Measurements from ENCODE around the gene ELMOD1.

ELMOD1 gene

DNA sequence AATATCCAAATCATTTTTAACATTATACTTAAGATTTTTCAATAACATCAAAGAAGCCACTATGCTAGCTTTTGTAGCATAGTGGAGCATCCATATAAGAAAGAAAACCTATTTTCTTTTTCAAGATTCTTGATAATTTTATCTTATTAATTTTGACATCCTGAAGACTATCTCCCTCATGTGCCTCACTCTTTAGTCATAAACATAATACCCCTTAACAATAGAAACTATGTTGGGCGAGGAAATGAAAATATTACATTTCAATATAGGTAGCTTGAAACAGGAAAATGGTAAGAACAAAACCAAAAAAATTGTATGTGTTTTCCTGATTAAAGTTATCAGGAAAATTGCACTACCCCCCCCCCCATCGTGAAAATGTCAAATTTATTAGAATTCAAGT, 40.1 kb downstream of the ELMOD1 start:
- WGBS (ENCODE audit: insufficient coverage) = no CpG with 5 or more reads among the region's 2 CpGs
- no peak overlapping the region for H3K27ac ChIP-seq (ENCODE audit: insufficient read depth in 1 of 2, low read depth in 1 of 2, low read length in 2 of 2, poor library complexity in 1 of 2, severe bottlenecking in 2 of 2)
- no peaks in the 10 kb centered on the region for H3K4me1 ChIP-seq (ENCODE audit: control extremely low read depth in 1 of 4, control insufficient read depth in 4 of 4, insufficient read depth in 4 of 4, low read length in 3 of 4)
- no peak overlapping the region for H3K4me3 ChIP-seq (ENCODE audit: control insufficient read depth in 1 of 7, extremely low read depth in 1 of 7, insufficient read depth in 4 of 7, low read depth in 2 of 7, low read length in 6 of 7)
- ChIA-PET CTCF (no interaction called here), POLR2A (no interaction called here)
- no peaks in the 10 kb centered on the region for H3K9me3 ChIP-seq (ENCODE audit: control extremely low read depth in 1 of 5, control insufficient read depth in 4 of 5, insufficient read depth in 2 of 5, low read depth in 1 of 5, low read length in 4 of 5)
- H3K27me3 ChIP-seq (replicated peaks in 2 of 5; ENCODE audit: control insufficient read depth in 4 of 5, insufficient read depth in 5 of 5, low read length in 4 of 5) = peaks cover 3 to 38% (median 15%) of the 10 kb centered on the region in 5 experiments
- no peak for DNase-seq
- H3K36me3 ChIP-seq (ENCODE audit: control insufficient read depth in 4 of 4, insufficient read depth in 4 of 4, low read length in 3 of 4) = no peaks in the 10 kb centered on the region

DNA sequence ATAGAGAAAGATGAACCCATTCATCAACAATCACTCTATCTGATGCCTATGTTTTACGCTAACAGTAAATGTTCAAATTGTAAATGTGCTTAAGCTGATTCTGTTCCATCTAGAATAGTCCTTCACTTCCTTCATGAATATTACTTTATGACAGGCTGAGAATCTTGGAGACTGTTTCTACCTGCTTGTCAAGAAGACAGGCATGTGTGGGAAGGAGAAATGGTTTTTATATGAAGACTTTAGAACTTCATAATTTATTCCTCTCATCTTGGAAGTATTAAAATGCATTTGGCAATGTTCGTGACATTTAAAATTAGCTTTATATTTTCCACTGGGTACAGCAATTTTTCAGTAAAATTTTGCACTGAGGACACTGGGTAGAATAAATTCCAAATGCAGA, 41.0 kb downstream of the ELMOD1 start:
- DNase-seq = no peak
- no peak overlapping the region for H3K27ac ChIP-seq (ENCODE audit: insufficient read depth in 1 of 2, low read depth in 1 of 2, low read length in 2 of 2, poor library complexity in 1 of 2, severe bottlenecking in 2 of 2)
- peaks cover 3 to 33% (median 10%) of the 10 kb centered on the region in 5 experiments for H3K27me3 ChIP-seq (replicated peaks in 2 of 5; ENCODE audit: control insufficient read depth in 4 of 5, insufficient read depth in 5 of 5, low read length in 4 of 5)
- no peaks in the 10 kb centered on the region for H3K36me3 ChIP-seq (ENCODE audit: control insufficient read depth in 4 of 4, insufficient read depth in 4 of 4, low read length in 3 of 4)
- no CpG with 5 or more reads among the region's 2 CpGs for WGBS (ENCODE audit: insufficient coverage)
- H3K4me1 ChIP-seq (ENCODE audit: control extremely low read depth in 1 of 4, control insufficient read depth in 4 of 4, insufficient read depth in 4 of 4, low read length in 3 of 4) = no peaks in the 10 kb centered on the region
- ChIA-PET CTCF (interaction anchor here (1.1 kb wide), 1 partner anchor 19 kb away, joined by 3 read pairs; no protein-coding TSS in a partner anchor), POLR2A (no interaction called here)
- no peak overlapping the region for H3K4me3 ChIP-seq (ENCODE audit: control insufficient read depth in 1 of 7, extremely low read depth in 1 of 7, insufficient read depth in 4 of 7, low read depth in 2 of 7, low read length in 6 of 7)
- H3K9me3 ChIP-seq (ENCODE audit: control extremely low read depth in 1 of 5, control insufficient read depth in 4 of 5, insufficient read depth in 2 of 5, low read depth in 1 of 5, low read length in 4 of 5) = no peaks in the 10 kb centered on the region

DNA sequence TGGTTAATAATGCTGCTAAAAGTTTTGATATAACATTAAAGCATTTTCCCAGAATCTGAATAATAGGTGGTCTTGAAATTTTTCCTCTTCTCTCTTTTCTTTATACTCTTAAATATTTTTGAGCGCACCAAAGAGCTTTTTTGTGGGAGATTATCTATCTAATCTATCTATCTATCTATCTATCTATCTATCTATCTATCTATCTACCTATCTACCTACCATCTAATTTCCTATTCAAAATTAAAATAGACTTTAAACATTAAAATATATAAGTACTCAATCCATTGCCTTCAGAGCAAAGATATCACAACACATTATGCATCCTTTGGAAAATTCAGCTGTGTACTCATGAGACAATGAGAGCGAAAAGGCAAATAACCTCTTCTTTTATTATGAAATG, 55.8 kb downstream of the ELMOD1 start:
- no peak overlapping the region for H3K4me3 ChIP-seq (ENCODE audit: control insufficient read depth in 1 of 7, extremely low read depth in 1 of 7, insufficient read depth in 4 of 7, low read depth in 2 of 7, low read length in 6 of 7)
- no peaks in the 10 kb centered on the region for H3K36me3 ChIP-seq (ENCODE audit: control insufficient read depth in 4 of 4, insufficient read depth in 4 of 4, low read length in 3 of 4)
- peaks cover 2 to 13% (median 5%) of the 10 kb centered on the region in 5 experiments for H3K27me3 ChIP-seq (replicated peaks in 2 of 5; ENCODE audit: control insufficient read depth in 4 of 5, insufficient read depth in 5 of 5, low read length in 4 of 5)
- CTCF ChIA-PET = interaction anchor here (0.6 kb wide), 1 partner anchor 215 kb away, joined by 3 read pairs; no protein-coding TSS in a partner anchor
- no peak overlapping the region for H3K27ac ChIP-seq (ENCODE audit: insufficient read depth in 1 of 2, low read depth in 1 of 2, low read length in 2 of 2, poor library complexity in 1 of 2, severe bottlenecking in 2 of 2)
- POLR2A ChIA-PET = no interaction called here
- no peaks in the 10 kb centered on the region for H3K9me3 ChIP-seq (ENCODE audit: control extremely low read depth in 1 of 5, control insufficient read depth in 4 of 5, insufficient read depth in 2 of 5, low read depth in 1 of 5, low read length in 4 of 5)
- no peaks in the 10 kb centered on the region for H3K4me1 ChIP-seq (ENCODE audit: control extremely low read depth in 1 of 4, control insufficient read depth in 4 of 4, insufficient read depth in 4 of 4, low read length in 3 of 4)
- DNase-seq = no peak
- no CpG with 5 or more reads among the region's 2 CpGs for whole genome bisulfite sequencing (ENCODE audit: insufficient coverage)

DNA sequence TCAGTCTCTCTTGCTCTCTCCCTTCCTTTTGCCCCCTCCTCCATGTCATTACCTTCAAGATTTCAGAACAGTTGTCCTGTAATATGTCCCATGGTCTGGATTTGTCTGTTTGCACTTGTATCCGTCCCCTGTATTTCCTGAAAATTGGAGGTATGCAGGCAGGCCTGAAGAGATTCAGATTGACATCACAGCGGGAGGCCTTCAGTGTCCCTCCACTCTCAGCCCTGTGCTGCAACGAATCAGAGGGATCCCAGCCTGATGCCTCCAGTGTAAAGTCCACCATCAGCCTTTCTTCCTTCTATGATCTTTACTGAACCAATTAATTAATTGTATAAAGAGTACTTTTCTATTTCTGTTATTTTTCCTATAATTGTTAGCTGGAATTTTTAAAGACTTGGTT, 57.3 kb downstream of the ELMOD1 start:
- Histone ChIP-seq H3K27ac (ENCODE audit: insufficient read depth in 1 of 2, low read depth in 1 of 2, low read length in 2 of 2, poor library complexity in 1 of 2, severe bottlenecking in 2 of 2) (no peak overlapping the region), H3K4me1 (ENCODE audit: control extremely low read depth in 1 of 4, control insufficient read depth in 4 of 4, insufficient read depth in 4 of 4, low read length in 3 of 4) (no peaks in the 10 kb centered on the region), H3K9me3 (ENCODE audit: control extremely low read depth in 1 of 5, control insufficient read depth in 4 of 5, insufficient read depth in 2 of 5, low read depth in 1 of 5, low read length in 4 of 5) (no peaks in the 10 kb centered on the region), H3K27me3 (replicated peaks in 2 of 5; ENCODE audit: control insufficient read depth in 4 of 5, insufficient read depth in 5 of 5, low read length in 4 of 5) (peaks cover 2 to 13% (median 5%) of the 10 kb centered on the region in 5 experiments), H3K36me3 (ENCODE audit: control insufficient read depth in 4 of 4, insufficient read depth in 4 of 4, low read length in 3 of 4) (no peaks in the 10 kb centered on the region), H3K4me3 (ENCODE audit: control insufficient read depth in 1 of 7, extremely low read depth in 1 of 7, insufficient read depth in 4 of 7, low read depth in 2 of 7, low read length in 6 of 7) (no peak overlapping the region)
- POLR2A ChIA-PET = no interaction called here
- no peak for DNase-seq
- 100% methylated on average over 1 of the region's 3 CpGs for WGBS (ENCODE audit: insufficient coverage)
- CTCF ChIA-PET = no interaction called here

DNA sequence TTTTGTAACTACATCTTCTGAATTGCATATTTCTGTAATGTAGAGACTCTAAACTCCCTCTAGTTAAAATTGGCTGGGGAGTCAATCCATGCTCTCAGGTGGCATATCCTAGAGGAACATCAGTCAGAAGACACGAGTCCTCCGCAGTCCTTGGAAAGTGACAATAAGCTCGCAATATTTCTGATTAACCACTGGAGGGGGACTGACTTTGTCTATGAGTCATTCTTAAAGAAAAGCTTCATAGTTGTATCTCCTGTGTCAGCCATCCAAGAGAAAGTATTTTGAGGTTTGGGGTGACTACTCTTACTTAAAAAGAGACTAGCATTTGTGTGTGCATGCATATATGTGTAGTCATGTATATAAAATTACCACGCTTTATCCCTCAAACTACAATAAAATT, 60.7 kb downstream of the ELMOD1 start:
- Histone ChIP-seq H3K4me1 (ENCODE audit: control extremely low read depth in 1 of 4, control insufficient read depth in 4 of 4, insufficient read depth in 4 of 4, low read length in 3 of 4) (peaks cover 0 to 6% (median 1%) of the 10 kb centered on the region in 4 experiments), H3K27me3 (replicated peaks in 2 of 5; ENCODE audit: control insufficient read depth in 4 of 5, insufficient read depth in 5 of 5, low read length in 4 of 5) (peaks cover 2 to 13% (median 5%) of the 10 kb centered on the region in 5 experiments), H3K36me3 (ENCODE audit: control insufficient read depth in 4 of 4, insufficient read depth in 4 of 4, low read length in 3 of 4) (no peaks in the 10 kb centered on the region), H3K27ac (ENCODE audit: insufficient read depth in 1 of 2, low read depth in 1 of 2, low read length in 2 of 2, poor library complexity in 1 of 2, severe bottlenecking in 2 of 2) (no peak overlapping the region), H3K9me3 (ENCODE audit: control extremely low read depth in 1 of 5, control insufficient read depth in 4 of 5, insufficient read depth in 2 of 5, low read depth in 1 of 5, low read length in 4 of 5) (no peaks in the 10 kb centered on the region), H3K4me3 (ENCODE audit: control insufficient read depth in 1 of 7, extremely low read depth in 1 of 7, insufficient read depth in 4 of 7, low read depth in 2 of 7, low read length in 6 of 7) (no peak overlapping the region)
- WGBS (ENCODE audit: insufficient coverage) = 87% methylated on average over 3 of the region's 4 CpGs
- POLR2A ChIA-PET = no interaction called here
- DNase-seq = peak in 2 of 3 donors; percentile 13 to 17
- CTCF ChIA-PET = interaction anchor here (0.7 to 2.4 kb wide), 4 partner anchors 19 to 88 kb away, joined by 3 to 5 read pairs (median 4); no protein-coding TSS in a partner anchor

DNA sequence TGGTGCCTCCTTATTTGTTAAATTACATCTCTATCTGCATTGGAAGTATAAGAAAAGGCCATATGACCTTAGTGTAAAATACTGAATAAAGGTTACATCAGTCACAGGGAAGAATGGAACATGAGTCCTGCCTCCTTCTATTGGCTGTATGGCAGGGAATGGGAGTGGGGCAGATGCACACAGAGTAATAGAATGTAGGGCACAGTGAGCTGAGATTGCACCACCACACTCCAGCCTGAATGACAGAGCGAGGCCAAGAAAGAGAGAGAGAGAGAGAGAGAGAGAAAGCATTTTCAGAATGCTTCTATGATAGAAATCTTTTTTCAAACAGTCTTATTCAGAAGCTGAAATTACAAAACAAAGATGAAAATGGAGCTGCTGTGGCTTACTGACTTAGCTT, 62.1 kb downstream of the ELMOD1 start:
- DNase-seq = no peak
- Histone ChIP-seq H3K27ac (ENCODE audit: insufficient read depth in 1 of 2, low read depth in 1 of 2, low read length in 2 of 2, poor library complexity in 1 of 2, severe bottlenecking in 2 of 2) (no peak overlapping the region), H3K9me3 (ENCODE audit: control extremely low read depth in 1 of 5, control insufficient read depth in 4 of 5, insufficient read depth in 2 of 5, low read depth in 1 of 5, low read length in 4 of 5) (no peaks in the 10 kb centered on the region), H3K36me3 (ENCODE audit: control insufficient read depth in 4 of 4, insufficient read depth in 4 of 4, low read length in 3 of 4) (no peaks in the 10 kb centered on the region), H3K4me3 (ENCODE audit: control insufficient read depth in 1 of 7, extremely low read depth in 1 of 7, insufficient read depth in 4 of 7, low read depth in 2 of 7, low read length in 6 of 7) (no peak overlapping the region), H3K4me1 (ENCODE audit: control extremely low read depth in 1 of 4, control insufficient read depth in 4 of 4, insufficient read depth in 4 of 4, low read length in 3 of 4) (peaks cover 0 to 6% (median 1%) of the 10 kb centered on the region in 4 experiments), H3K27me3 (replicated peaks in 2 of 5; ENCODE audit: control insufficient read depth in 4 of 5, insufficient read depth in 5 of 5, low read length in 4 of 5) (peaks cover 2 to 11% (median 3%) of the 10 kb centered on the region in 5 experiments)
- ChIA-PET POLR2A (no interaction called here), CTCF (interaction anchor here (0.7 kb wide), 1 partner anchor 40 kb away, joined by 3 read pairs; no protein-coding TSS in a partner anchor)
- WGBS (ENCODE audit: insufficient coverage) = no CpG with 5 or more reads among the region's 1 CpG

DNA sequence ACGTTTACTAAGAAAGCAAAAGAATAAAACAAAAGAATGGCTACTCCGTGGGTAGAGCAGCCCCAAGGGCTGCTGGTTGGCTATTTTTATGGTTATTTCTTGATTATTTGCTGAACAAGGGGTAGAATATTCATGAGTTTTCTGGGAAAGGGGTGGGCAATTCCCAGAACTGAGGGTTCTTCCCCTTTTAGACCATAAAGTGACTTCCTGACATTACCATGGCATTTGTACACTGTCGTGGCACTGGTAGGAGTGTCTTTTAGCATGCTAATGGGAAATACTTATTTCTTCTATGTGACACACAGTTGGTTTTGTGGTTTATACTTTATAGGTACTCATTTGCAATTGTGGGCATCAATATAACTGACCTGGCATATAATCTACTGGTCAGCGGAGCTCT, 64.7 kb downstream of the ELMOD1 start:
- CTCF ChIA-PET = no interaction called here
- peak in 1 of 3 donors; percentile 5 for DNase-seq
- Histone ChIP-seq H3K27ac (ENCODE audit: insufficient read depth in 1 of 2, low read depth in 1 of 2, low read length in 2 of 2, poor library complexity in 1 of 2, severe bottlenecking in 2 of 2) (no peak overlapping the region), H3K36me3 (ENCODE audit: control insufficient read depth in 4 of 4, insufficient read depth in 4 of 4, low read length in 3 of 4) (no peaks in the 10 kb centered on the region), H3K9me3 (ENCODE audit: control extremely low read depth in 1 of 5, control insufficient read depth in 4 of 5, insufficient read depth in 2 of 5, low read depth in 1 of 5, low read length in 4 of 5) (no peaks in the 10 kb centered on the region), H3K4me1 (ENCODE audit: control extremely low read depth in 1 of 4, control insufficient read depth in 4 of 4, insufficient read depth in 4 of 4, low read length in 3 of 4) (peaks cover 0 to 6% (median 1%) of the 10 kb centered on the region in 4 experiments), H3K27me3 (replicated peaks in 2 of 5; ENCODE audit: control insufficient read depth in 4 of 5, insufficient read depth in 5 of 5, low read length in 4 of 5) (peaks cover 0 to 2% (median 0%) of the 10 kb centered on the region in 5 experiments), H3K4me3 (ENCODE audit: control insufficient read depth in 1 of 7, extremely low read depth in 1 of 7, insufficient read depth in 4 of 7, low read depth in 2 of 7, low read length in 6 of 7) (peak overlapping the region in 2 of 7 experiments; percentile 37 to 44)
- WGBS (ENCODE audit: insufficient coverage) = 14% methylated on average over 2 of the region's 4 CpGs
- POLR2A ChIA-PET = interaction anchor here (0.5 kb wide), 1 partner anchor 282 kb away, joined by 6 read pairs; no protein-coding TSS in a partner anchor
